Measurements from ENCODE around the gene MASP2.

GRCh38 chr1:11046625-11047365, at the start of gene MASP2:
- no peak for TF ChIP-seq SP1 (IDR thresholded peaks at IDR 0.05)
- TF ChIP-seq LEF1 (IDR thresholded peaks at IDR 0.05; ENCODE audit: borderline replicate concordance) = no peak
- no peak for TF ChIP-seq FOXM1 (IDR thresholded peaks at IDR 0.05; ENCODE audit: borderline replicate concordance)

Data from HEK293T (cell line).